Type B pancreatic cell (in vitro differentiated cells): ENCODE results near the gene SLC8A3. TPM values are rescaled to one million over a fixed set of nuclear protein-coding genes. Genes with fewer than 3 reads are reported as not detected.

Source experiments
- DNase-seq: peaks from one replicate; pipeline ENCODE4 v3.0.0; 2021; ENCODE audit warnings: mixed read lengths; ENCODE audit not compliant: unreplicated experiment; ENCODE audit errors: extremely low spot score
- H3K27ac Mint-ChIP-seq: 2 replicates; pipeline ENCODE4 v1.8.0; 2021; ENCODE audit warnings: mild to moderate bottlenecking, mixed read lengths
- H3K27me3 Mint-ChIP-seq: 2 replicates; pipeline ENCODE4 v1.8.0; 2021; ENCODE audit warnings: mixed read lengths
- H3K36me3 Mint-ChIP-seq: 2 replicates; pipeline ENCODE4 v1.8.0; 2021; ENCODE audit warnings: mixed read lengths
- H3K4me1 Mint-ChIP-seq: one replicate; pipeline ENCODE4 v1.8.0; 2021; ENCODE audit warnings: mixed read lengths; ENCODE audit not compliant: unreplicated experiment
- H3K4me3 Mint-ChIP-seq: 2 replicates; pipeline ENCODE4 v1.8.0; 2021; ENCODE audit warnings: mild to moderate bottlenecking, mixed read lengths
- H3K9me3 Mint-ChIP-seq: 2 replicates; pipeline ENCODE4 v1.8.0; 2021; ENCODE audit warnings: mixed read lengths
- CTCF ChIP-seq: fragments of 200-600 bp; sonication (generic); conservative IDR thresholded peaks from 2 replicates; pipeline ENCODE4 v1.5.0; 2021; ENCODE audit warnings: antibody characterized with exemption, mild to moderate bottlenecking
- total RNA-seq: library from RNA; stranded (reverse); gene quantifications from 2 replicates; pipeline ENCODE4 v1.2.1, GENCODE V29; 2021; ENCODE audit warnings: low replicate concordance

The SLC8A3 gene
- total RNA-seq, 1 donor from 2014 or later, result 7.8 TPM

GRCh38 chr14:70067810-70068209 lies 120.9 kb downstream of the SLC8A3 start:
- H3K27ac Mint-ChIP-seq, result no peak overlapping the region
- H3K36me3 Mint-ChIP-seq, result no peaks in the 10 kb centered on the region
- no peak overlapping the region for H3K4me3 Mint-ChIP-seq
- no peak for DNase-seq
- peaks cover 21% of the 10 kb centered on the region for H3K27me3 Mint-ChIP-seq
- H3K9me3 Mint-ChIP-seq, result no peaks in the 10 kb centered on the region
- no peaks in the 10 kb centered on the region for H3K4me1 Mint-ChIP-seq
- TF ChIP-seq CTCF, result no peak

- DNase-seq, result no peak
- no peaks in the 10 kb centered on the region for H3K4me1 Mint-ChIP-seq
- H3K36me3 Mint-ChIP-seq, result no peaks in the 10 kb centered on the region
- H3K9me3 Mint-ChIP-seq, result no peaks in the 10 kb centered on the region
- no peak for TF ChIP-seq CTCF
- H3K27ac Mint-ChIP-seq, result no peak overlapping the region
- peaks cover 24% of the 10 kb centered on the region for H3K27me3 Mint-ChIP-seq
- no peak overlapping the region for H3K4me3 Mint-ChIP-seq
These were observed 124.5 kb downstream of the SLC8A3 start for GRCh38 chr14:70064136-70064865.

GRCh38 chr14:70061108-70061507 lies 127.6 kb downstream of the SLC8A3 start:
- no peak for TF ChIP-seq CTCF
- no peak for DNase-seq
- H3K9me3 Mint-ChIP-seq, result no peaks in the 10 kb centered on the region
- H3K4me1 Mint-ChIP-seq, result no peaks in the 10 kb centered on the region
- H3K4me3 Mint-ChIP-seq, result no peak overlapping the region
- no peak overlapping the region for H3K27ac Mint-ChIP-seq
- no peaks in the 10 kb centered on the region for H3K36me3 Mint-ChIP-seq
- peaks cover 27% of the 10 kb centered on the region for H3K27me3 Mint-ChIP-seq

GRCh38 chr14:70059545-70059944 lies 129.2 kb downstream of the SLC8A3 start:
- peaks cover 22% of the 10 kb centered on the region for H3K27me3 Mint-ChIP-seq

GRCh38 chr14:70057519-70058136 lies 131.1 kb downstream of the SLC8A3 start:
- Mint-ChIP-seq H3K27ac (no peak overlapping the region), H3K4me1 (no peaks in the 10 kb centered on the region), H3K36me3 (no peaks in the 10 kb centered on the region), H3K4me3 (no peak overlapping the region), H3K9me3 (no peaks in the 10 kb centered on the region), H3K27me3 (peaks cover 16% of the 10 kb centered on the region)
- TF ChIP-seq CTCF, result no peak
- DNase-seq, result no peak

More at GRCh38 chr14:70059545-70059944, 129.2 kb downstream of the SLC8A3 start:
- TF ChIP-seq CTCF, result no peak
- no peaks in the 10 kb centered on the region for H3K36me3 Mint-ChIP-seq
- H3K27ac Mint-ChIP-seq, result no peak overlapping the region
- H3K9me3 Mint-ChIP-seq, result no peaks in the 10 kb centered on the region
- DNase-seq, result no peak
- no peak overlapping the region for H3K4me3 Mint-ChIP-seq
- H3K4me1 Mint-ChIP-seq, result no peaks in the 10 kb centered on the region
